ENCODE measurements around the gene FCRL6.

DNA sequence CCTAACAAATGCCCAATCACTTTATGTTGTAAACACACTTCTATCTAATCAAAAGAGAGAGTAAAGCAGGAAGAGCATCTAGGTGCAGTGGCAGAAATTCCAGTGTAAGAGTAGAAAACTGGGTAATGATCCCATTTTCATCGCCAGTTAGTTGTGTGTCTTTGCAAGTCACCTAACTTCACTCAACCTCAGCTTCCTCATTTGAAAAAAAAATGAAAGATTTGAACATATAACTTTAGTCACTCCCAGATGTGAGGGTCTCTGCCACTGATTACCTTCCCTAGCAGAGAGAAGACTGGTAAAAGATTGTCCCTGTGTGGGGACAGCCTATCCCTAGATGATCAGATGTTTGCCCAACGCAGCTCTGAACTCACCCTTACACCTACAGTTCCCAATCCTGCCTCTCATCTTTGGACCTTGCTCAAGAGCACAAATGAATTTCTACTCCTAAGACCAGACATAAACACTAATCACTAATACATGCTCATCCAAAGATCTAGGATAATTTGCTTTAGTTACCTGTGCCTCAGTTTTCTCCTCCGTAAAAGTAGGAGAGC lies 46.6 kb upstream of the FCRL6 start:
- TF ChIP-seq, protein P1, sequence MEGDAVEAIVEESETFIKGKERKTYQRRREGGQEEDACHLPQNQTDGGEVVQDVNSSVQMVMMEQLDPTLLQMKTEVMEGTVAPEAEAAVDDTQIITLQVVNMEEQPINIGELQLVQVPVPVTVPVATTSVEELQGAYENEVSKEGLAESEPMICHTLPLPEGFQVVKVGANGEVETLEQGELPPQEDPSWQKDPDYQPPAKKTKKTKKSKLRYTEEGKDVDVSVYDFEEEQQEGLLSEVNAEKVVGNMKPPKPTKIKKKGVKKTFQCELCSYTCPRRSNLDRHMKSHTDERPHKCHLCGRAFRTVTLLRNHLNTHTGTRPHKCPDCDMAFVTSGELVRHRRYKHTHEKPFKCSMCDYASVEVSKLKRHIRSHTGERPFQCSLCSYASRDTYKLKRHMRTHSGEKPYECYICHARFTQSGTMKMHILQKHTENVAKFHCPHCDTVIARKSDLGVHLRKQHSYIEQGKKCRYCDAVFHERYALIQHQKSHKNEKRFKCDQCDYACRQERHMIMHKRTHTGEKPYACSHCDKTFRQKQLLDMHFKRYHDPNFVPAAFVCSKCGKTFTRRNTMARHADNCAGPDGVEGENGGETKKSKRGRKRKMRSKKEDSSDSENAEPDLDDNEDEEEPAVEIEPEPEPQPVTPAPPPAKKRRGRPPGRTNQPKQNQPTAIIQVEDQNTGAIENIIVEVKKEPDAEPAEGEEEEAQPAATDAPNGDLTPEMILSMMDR (IDR thresholded peaks at IDR 0.05), result no peak
- no peak for TF ChIP-seq POLR2A (IDR thresholded peaks at IDR 0.05)
